HUES48 (cell line): ENCODE data around the gene HOXD4.

Experiments
- H3K27ac ChIP-seq: one replicate; pipeline ENCODE4 v1.7.0; 2013; ENCODE audit warnings: low read depth, low read length, inconsistent platforms
- H3K27me3 ChIP-seq: 2 replicates; pipeline ENCODE4 v1.6.1; 2013; ENCODE audit warnings: mild to moderate bottlenecking, low read length; ENCODE audit not compliant: control insufficient read depth, insufficient read depth
- H3K36me3 ChIP-seq: 2 replicates; pipeline ENCODE4 v1.6.1; 2013; ENCODE audit warnings: low read length; ENCODE audit not compliant: control insufficient read depth, insufficient read depth
- H3K4me1 ChIP-seq: 2 replicates; pipeline ENCODE4 v1.6.1; 2013; ENCODE audit warnings: mild to moderate bottlenecking, low read length; ENCODE audit not compliant: control insufficient read depth, insufficient read depth
- H3K4me3 ChIP-seq: 2 replicates; pipeline ENCODE4 v1.5.1; 2013; ENCODE audit warnings: mild to moderate bottlenecking, low read depth, low read length
- H3K9ac ChIP-seq: 2 replicates; pipeline ENCODE4 v1.6.1; 2013; ENCODE audit warnings: mild to moderate bottlenecking, low read depth, low read length, moderate library complexity
- H3K9me3 ChIP-seq: 2 replicates; pipeline ENCODE4 v1.6.1; 2013; ENCODE audit warnings: low read length; ENCODE audit not compliant: control insufficient read depth, insufficient read depth

The HOXD4 gene

DNA sequence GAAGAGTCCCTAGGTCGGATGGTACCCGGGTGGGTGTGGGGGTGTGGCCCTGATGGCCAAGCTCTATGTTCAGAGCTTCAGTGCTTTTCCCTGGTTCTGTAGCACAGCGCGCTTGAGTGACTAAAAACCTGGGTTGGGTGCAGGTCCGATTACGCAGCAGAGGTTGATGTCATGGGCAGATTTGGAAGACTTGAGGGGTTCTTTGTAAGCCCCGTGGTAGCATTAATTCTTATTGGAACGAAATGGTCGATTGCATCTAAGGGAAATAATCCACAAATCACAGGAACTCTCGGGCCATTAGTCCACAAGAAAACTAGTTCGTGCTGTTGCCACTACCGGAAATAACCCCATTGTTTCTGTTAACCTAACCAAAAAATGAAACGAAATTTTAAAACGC, 12.8 kb upstream of the HOXD4 start:
- no peak overlapping the region for H3K27ac ChIP-seq

GRCh38 chr2:176138923-176139660, 12.3 kb upstream of the HOXD4 start:
- no peaks in the 10 kb centered on the region for H3K9me3 ChIP-seq
- no peaks in the 10 kb centered on the region for H3K4me1 ChIP-seq
- no peak overlapping the region for H3K4me3 ChIP-seq
- peaks cover 100% of the 10 kb centered on the region for H3K27me3 ChIP-seq
- H3K36me3 ChIP-seq, result no peaks in the 10 kb centered on the region
- no peak overlapping the region for H3K27ac ChIP-seq
- no peak overlapping the region for H3K9ac ChIP-seq

More for the DNA sequence above, 12.8 kb upstream of the HOXD4 start:
- no peaks in the 10 kb centered on the region for H3K9me3 ChIP-seq
- no peaks in the 10 kb centered on the region for H3K36me3 ChIP-seq
- no peaks in the 10 kb centered on the region for H3K4me1 ChIP-seq
- no peak overlapping the region for H3K9ac ChIP-seq
- H3K27me3 ChIP-seq, result peaks cover 100% of the 10 kb centered on the region
- no peak overlapping the region for H3K4me3 ChIP-seq

DNA sequence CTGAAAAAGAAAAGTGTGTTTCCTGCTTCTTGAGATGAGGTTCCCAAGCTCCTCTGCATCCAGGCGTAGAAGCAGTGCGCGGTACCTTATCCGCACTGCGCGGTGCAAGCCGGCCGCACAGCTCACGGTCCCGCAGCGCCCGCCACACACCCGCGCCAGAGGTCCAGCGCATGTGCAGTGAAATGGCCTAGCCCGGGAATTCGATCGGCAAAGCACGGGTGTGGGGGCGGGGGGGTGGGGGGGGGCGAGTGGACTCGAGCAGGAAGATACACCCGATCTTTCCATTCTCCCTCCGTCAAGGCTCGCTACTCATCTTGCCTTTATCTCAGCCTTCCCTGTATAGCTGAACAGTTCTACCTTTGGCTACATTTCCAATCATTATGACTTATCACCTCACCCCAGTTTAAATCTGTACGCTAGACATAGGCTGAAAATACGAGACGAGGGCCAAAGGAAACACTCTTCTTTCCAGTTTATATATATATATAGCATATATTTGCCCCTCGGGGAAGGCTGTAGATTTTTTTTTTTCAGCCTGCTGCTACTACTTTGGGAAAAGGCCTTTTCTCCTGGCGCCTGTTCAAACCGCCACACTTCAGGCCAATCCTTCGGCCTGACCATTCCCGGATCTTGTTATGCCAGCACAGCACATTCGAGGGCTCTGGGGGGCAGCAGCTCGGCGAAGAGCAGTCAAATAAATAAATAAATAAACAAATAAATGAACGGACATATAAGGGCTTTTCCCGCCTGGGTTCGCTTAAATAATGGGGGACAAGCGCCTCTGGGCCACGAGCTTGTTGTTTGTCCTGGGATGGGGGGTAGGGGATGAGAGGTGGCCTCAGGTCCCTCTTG, 11.5 kb upstream of the HOXD4 start:
- Histone ChIP-seq H3K27ac (no peak overlapping the region), H3K9me3 (no peaks in the 10 kb centered on the region), H3K4me3 (peak overlapping the region; percentile 65), H3K9ac (no peak overlapping the region), H3K27me3 (peaks cover 100% of the 10 kb centered on the region), H3K4me1 (no peaks in the 10 kb centered on the region), H3K36me3 (no peaks in the 10 kb centered on the region)

DNA sequence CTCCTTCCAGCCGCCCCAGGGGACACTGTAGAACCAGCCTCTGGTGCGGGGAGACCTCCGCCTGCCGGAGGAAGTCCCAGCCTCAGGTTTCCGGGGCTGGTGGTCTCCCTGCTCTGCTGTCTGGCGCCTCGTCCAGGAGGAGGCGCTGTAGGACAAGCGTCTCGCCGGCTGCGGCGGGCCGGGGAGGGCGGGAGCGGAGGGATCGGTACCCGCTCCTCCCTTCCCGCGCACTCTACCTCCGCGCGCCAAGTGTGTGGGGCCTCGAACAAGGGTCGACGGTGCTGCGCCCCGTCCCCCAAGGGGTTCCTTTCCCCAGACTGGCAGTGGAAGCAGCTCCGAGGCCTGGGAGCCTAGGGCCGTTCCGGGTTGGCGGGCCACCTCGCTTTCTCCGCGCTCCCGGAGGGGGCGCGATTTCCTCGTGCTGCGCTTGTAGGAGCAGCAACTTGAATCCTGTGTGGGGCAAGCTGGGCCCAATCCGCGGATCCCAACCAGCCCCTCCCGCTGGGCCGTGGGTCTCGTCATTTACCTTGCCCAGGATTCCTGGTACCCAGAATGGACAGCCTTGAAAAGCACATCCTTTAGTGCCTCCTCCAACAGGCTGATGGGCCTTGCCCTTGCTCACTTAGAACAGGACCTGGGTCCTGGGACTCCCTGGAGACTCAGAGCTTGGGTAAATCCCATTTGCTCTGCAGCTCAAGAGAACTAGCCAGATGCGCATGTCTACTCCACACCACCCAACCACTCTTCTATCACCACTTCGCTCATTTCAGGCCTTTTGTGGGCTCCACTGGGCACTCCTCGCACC, 10.6 kb upstream of the HOXD4 start:
- H3K9ac ChIP-seq, result no peak overlapping the region
- H3K4me1 ChIP-seq, result no peaks in the 10 kb centered on the region
- no peaks in the 10 kb centered on the region for H3K36me3 ChIP-seq
- no peaks in the 10 kb centered on the region for H3K9me3 ChIP-seq
- peaks cover 100% of the 10 kb centered on the region for H3K27me3 ChIP-seq
- no peak overlapping the region for H3K27ac ChIP-seq
- H3K4me3 ChIP-seq, result peak overlapping the region; percentile 65

DNA sequence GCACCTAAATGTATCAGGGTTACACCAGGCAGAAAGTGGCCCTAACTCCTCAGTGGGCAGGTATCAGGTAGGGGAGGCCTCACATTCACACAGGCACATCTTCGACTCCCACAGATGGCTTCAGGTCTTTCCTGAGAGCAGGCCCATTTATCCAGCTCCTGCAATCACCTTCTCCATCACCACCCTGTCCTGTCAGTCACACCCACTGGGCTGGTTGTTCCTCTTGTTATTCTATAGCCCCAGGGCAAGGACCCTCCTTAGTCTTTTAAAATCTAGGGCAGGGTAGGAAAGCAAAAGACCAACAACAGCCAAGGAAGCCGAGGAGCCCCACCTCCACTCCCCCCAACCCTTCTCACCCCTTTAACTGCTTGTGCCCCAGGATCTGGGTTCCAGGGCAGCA, 9.1 kb upstream of the HOXD4 start:
- Histone ChIP-seq H3K9me3 (peaks cover 3% of the 10 kb centered on the region; the same call in 1 of the 2 replicates), H3K36me3 (no peaks in the 10 kb centered on the region), H3K27ac (no peak overlapping the region), H3K4me1 (no peaks in the 10 kb centered on the region), H3K9ac (no peak overlapping the region), H3K4me3 (no peak overlapping the region), H3K27me3 (peaks cover 100% of the 10 kb centered on the region)

DNA sequence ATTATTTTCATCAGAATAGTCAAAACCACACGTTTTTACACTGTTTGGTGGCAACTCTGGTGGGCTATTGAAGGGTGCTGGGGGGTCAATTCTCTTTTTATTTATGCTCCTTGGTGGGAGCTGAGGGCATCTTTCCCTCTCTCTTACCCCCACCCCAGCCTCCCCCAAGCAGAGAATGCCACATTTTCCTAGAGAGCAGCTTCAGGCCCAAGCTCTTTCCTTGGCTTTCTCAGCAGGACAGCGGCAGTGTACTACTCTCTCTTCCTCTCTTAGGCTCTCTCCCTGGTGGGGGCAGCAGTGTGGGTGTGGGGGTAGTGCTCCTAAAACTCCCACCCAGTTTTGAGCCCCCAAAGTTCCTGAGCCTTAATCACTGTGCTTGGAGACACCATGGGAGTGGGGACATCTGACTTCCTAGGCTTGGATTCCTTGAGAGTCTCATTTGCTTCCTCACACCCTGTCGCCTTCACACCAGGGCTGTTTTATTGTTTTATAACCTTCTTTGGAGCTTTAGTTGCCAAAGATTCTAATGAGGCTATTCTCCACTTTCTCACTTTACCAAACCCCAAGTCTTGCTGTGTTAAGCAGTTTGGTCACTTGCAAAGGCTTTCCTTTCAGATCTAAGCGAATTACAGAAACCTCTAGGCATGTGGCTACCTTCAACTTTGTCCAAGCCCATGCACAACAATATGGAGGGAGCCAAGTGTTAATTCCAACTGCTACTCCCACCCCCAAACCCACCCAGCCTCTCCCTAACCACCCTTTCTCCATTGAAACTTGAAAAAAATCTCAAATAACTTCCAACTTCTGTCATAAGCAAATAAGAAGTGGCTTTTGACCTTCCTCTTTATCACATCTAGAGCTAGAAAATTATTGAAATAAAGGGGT, 6.0 kb upstream of the HOXD4 start:
- H3K9ac ChIP-seq, result no peak overlapping the region
- peaks cover 3% of the 10 kb centered on the region; the same call in 1 of the 2 replicates for H3K9me3 ChIP-seq
- no peaks in the 10 kb centered on the region for H3K36me3 ChIP-seq
- no peak overlapping the region for H3K4me3 ChIP-seq
- no peaks in the 10 kb centered on the region for H3K4me1 ChIP-seq
- peaks cover 100% of the 10 kb centered on the region for H3K27me3 ChIP-seq
- H3K27ac ChIP-seq, result no peak overlapping the region

DNA sequence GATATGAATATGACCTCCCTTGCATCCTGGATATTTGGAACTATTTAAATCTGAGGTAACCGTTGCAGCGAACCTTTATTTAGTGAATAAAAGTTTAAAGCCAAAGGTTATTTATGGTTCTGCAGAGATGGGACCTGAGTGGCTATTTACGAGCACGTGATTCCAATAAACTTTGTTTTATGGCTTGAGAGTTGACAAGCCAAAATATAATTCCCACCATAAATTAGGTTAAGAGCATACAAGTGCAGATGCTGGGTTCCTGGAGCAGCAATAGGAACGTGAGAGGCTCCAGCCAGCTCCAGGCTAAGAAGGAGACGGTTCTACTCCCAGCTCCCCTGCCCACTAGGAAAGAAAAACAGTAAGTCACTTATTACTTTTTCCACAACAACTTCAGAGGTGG, 5.2 kb upstream of the HOXD4 start:
- Histone ChIP-seq H3K9me3 (peaks cover 3% of the 10 kb centered on the region; the same call in 1 of the 2 replicates), H3K4me3 (no peak overlapping the region), H3K4me1 (no peaks in the 10 kb centered on the region), H3K9ac (no peak overlapping the region), H3K27me3 (peaks cover 100% of the 10 kb centered on the region), H3K36me3 (no peaks in the 10 kb centered on the region), H3K27ac (no peak overlapping the region)

- no peak overlapping the region for H3K4me3 ChIP-seq
- no peak overlapping the region for H3K9ac ChIP-seq
- H3K27me3 ChIP-seq, result peaks cover 100% of the 10 kb centered on the region
- peaks cover 3% of the 10 kb centered on the region; the same call in 1 of the 2 replicates for H3K9me3 ChIP-seq
- H3K36me3 ChIP-seq, result no peaks in the 10 kb centered on the region
- H3K4me1 ChIP-seq, result peaks cover 3% of the 10 kb centered on the region; the same call in 1 of the 2 replicates
- H3K27ac ChIP-seq, result no peak overlapping the region
These were observed 4.7 kb upstream of the HOXD4 start for GRCh38 chr2:176146645-176147044.

- H3K27me3 ChIP-seq, result peaks cover 100% of the 10 kb centered on the region
- peaks cover 3% of the 10 kb centered on the region; the same call in 1 of the 2 replicates for H3K9me3 ChIP-seq
- no peak overlapping the region for H3K27ac ChIP-seq
- H3K4me3 ChIP-seq, result no peak overlapping the region
- no peaks in the 10 kb centered on the region for H3K36me3 ChIP-seq
- H3K9ac ChIP-seq, result no peak overlapping the region
- H3K4me1 ChIP-seq, result peaks cover 5% of the 10 kb centered on the region; the same call in 1 of the 2 replicates
These were observed 4.0 kb upstream of the HOXD4 start for GRCh38 chr2:176147210-176147799.
